A549 (cell line): ENCODE measurements around the gene EIF4E2. TPM values are rescaled to one million over a fixed set of nuclear protein-coding genes. Genes with fewer than 3 reads are reported as not detected.

Experiments
- ATAC-seq, 2 experiments: fragments of 200-7000 bp in 1 of 2; fragments of >200 bp in 1 of 2; cut with Nextera tagmentation in 1 of 2; cut with Tn5 transposase in 1 of 2; 3 replicates each; pipeline versions ENCODE4 v1.8.0 to v1.9.1; 2018 to 2020; ENCODE audit warnings: mild to moderate bottlenecking in 1 of 2, moderate library complexity in 1 of 2
- CTCF ChIA-PET: fragments of 300-600 bp; sonication (Branson Sonifier 250); formaldehyde crosslinking; extraction: SDS; loops from one replicate; lab custom pipeline; 2021; ENCODE audit warnings: antibody characterized with exemption, inconsistent platforms; lab: Yijun Ruan, JAX
- POLR2A ChIA-PET: fragments of 350-600 bp; formaldehyde crosslinking; extraction: SDS; loops from one replicate; lab custom pipeline; 2021; ENCODE audit warnings: antibody characterized with exemption, inconsistent platforms; lab: Yijun Ruan, JAX
- DNase-seq, 2 experiments: peaks; one replicate each; pipeline versions ENCODE4 v3.0.0 to v3.0.0-alpha.2; 2011 to 2016; ENCODE audit warnings: low read depth in 1 of 2, low spot score in 1 of 2
- FAIRE-seq: peaks from 2 replicates; lab custom pipeline; 2011; peaks lifted over from hg19 to GRCh38; lab: Jason Lieb, UNC
- H3K27ac ChIP-seq, 2 experiments: fragments of >200 bp; sonication (Bioruptor Twin); formaldehyde crosslinking; 3 replicates each; pipeline ENCODE4 v1.5.1; 2016 to 2017
- H3K4me1 ChIP-seq: fragments of >200 bp; sonication (Bioruptor Twin); formaldehyde crosslinking; 3 replicates; pipeline ENCODE4 v1.6.1; 2016
- H3K4me2 ChIP-seq: fragments of >200 bp; sonication (Bioruptor Twin); formaldehyde crosslinking; 3 replicates; pipeline ENCODE4 v1.6.1; 2016
- H3K4me3 ChIP-seq: fragments of >200 bp; sonication (Bioruptor Twin); formaldehyde crosslinking; 3 replicates; pipeline ENCODE4 v1.5.1; 2016
- H3K9me3 ChIP-seq: fragments of >200 bp; sonication (Bioruptor Twin); formaldehyde crosslinking; 3 replicates; pipeline ENCODE4 v1.6.1; 2016
- CBX2 ChIP-seq: fragments of 200-600 bp; sonication (generic); IDR thresholded peaks from 2 replicates; pipeline ENCODE4 v1.6.1; 2016; ENCODE audit warnings: low read depth, mild to moderate bottlenecking, borderline replicate concordance
- CBX8 ChIP-seq: fragments of 200-600 bp; sonication (generic); IDR thresholded peaks from 2 replicates; pipeline ENCODE4 v1.6.1; 2016
- CEBPB ChIP-seq, 2 experiments: fragments of >200 bp in 1 of 2; sonication (Bioruptor Twin) in 1 of 2; formaldehyde crosslinking in 1 of 2; IDR thresholded peaks; 2 replicates each; pipeline ENCODE4 v1.6.1; 2012 to 2016
- CTCF ChIP-seq: fragments of >200 bp; sonication (Bioruptor Twin); formaldehyde crosslinking; IDR thresholded peaks from 3 replicates; pipeline ENCODE4 v1.5.1; 2016
- EHF ChIP-seq: fragments of 250-450 bp; sonication (Bioruptor Pico); IDR thresholded peaks from 2 replicates; pipeline ENCODE4 v1.5.0; 2020; ENCODE audit warnings: mild to moderate bottlenecking
- ELK1 ChIP-seq: fragments of 150-350 bp; IDR thresholded peaks from 2 replicates; pipeline ENCODE4 v1.6.1; 2014; ENCODE audit warnings: low read depth, mild to moderate bottlenecking, low read length
- ESRRA ChIP-seq: fragments of 150-350 bp; IDR thresholded peaks from 2 replicates; pipeline ENCODE4 v1.6.1; 2014; ENCODE audit warnings: mild to moderate bottlenecking, low read length, borderline replicate concordance
- HDAC2 ChIP-seq: fragments of 200-600 bp; sonication (generic); IDR thresholded peaks from 2 replicates; pipeline ENCODE4 v1.6.1; 2016
- HES2 ChIP-seq: fragments of >200 bp; sonication (Bioruptor Twin); formaldehyde crosslinking; IDR thresholded peaks from 2 replicates; pipeline ENCODE4 v1.6.1; 2016
- HEYL ChIP-seq: fragments of 250-450 bp; sonication (Bioruptor Pico); IDR thresholded peaks from 2 replicates; pipeline ENCODE4 v1.8.0; 2021; ENCODE audit warnings: mild to moderate bottlenecking, moderate library complexity
- KDM1A ChIP-seq: fragments of 200-600 bp; sonication (generic); IDR thresholded peaks from 2 replicates; pipeline ENCODE4 v1.6.1; 2016; ENCODE audit warnings: low read depth, mild to moderate bottlenecking
- MAX ChIP-seq: IDR thresholded peaks from 2 replicates; pipeline ENCODE4 v1.6.1; 2012
- NPAS2 ChIP-seq: fragments of 250-450 bp; sonication (Bioruptor Pico); IDR thresholded peaks from 2 replicates; pipeline ENCODE4 v1.8.0; 2022; ENCODE audit warnings: mild to moderate bottlenecking, moderate library complexity, borderline replicate concordance
- NR3C1 ChIP-seq: fragments of >200 bp; sonication (Bioruptor Twin); formaldehyde crosslinking; IDR thresholded peaks from 3 replicates; pipeline ENCODE4 v1.6.1; 2017
- POLR2A ChIP-seq: IDR thresholded peaks from 2 replicates; pipeline ENCODE4 v1.6.1; 2012; ENCODE audit warnings: mild to moderate bottlenecking, low read length
- POLR2AphosphoS2 ChIP-seq: conservative IDR thresholded peaks from 2 replicates; pipeline ENCODE4 v1.6.1; 2012; ENCODE audit warnings: low read length, improper control_type of control experiment, inconsistent platforms
- RAD21 ChIP-seq, 2 experiments: fragments of >200 bp in 1 of 2; sonication (Bioruptor Twin) in 1 of 2; formaldehyde crosslinking in 1 of 2; IDR thresholded peaks in 1 of 2; conservative IDR thresholded peaks in 1 of 2; 2 replicates in 1 of 2; 3 replicates in 1 of 2; pipeline ENCODE4 v1.6.1; 2012 to 2018; ENCODE audit warnings: inconsistent platforms in 1 of 2
- REST ChIP-seq: fragments of 200-600 bp; sonication (generic); IDR thresholded peaks from 2 replicates; pipeline ENCODE4 v1.6.1; 2016; ENCODE audit warnings: antibody characterized with exemption, mild to moderate bottlenecking, moderate library complexity
- RFX5 ChIP-seq: fragments of 450-650 bp; IDR thresholded peaks from 2 replicates; pipeline ENCODE4 v1.7.1; 2014; ENCODE audit warnings: antibody characterized with exemption, mild to moderate bottlenecking, moderate library complexity
- SMC3 ChIP-seq: fragments of >200 bp; sonication (Bioruptor Twin); formaldehyde crosslinking; IDR thresholded peaks from 3 replicates; pipeline ENCODE4 v1.6.1; 2018; ENCODE audit warnings: inconsistent platforms
- TP53 ChIP-seq: fragments of 250-450 bp; sonication (Bioruptor Pico); IDR thresholded peaks from 2 replicates; pipeline ENCODE4 v1.5.0; 2021; ENCODE audit warnings: mild to moderate bottlenecking, moderate library complexity
- ZC3H11A ChIP-seq: fragments of 450-650 bp; IDR thresholded peaks from 2 replicates; pipeline ENCODE4 v1.6.1; 2014; ENCODE audit warnings: antibody characterized with exemption, mild to moderate bottlenecking
- ZSCAN20 ChIP-seq: fragments of 250-450 bp; sonication (Bioruptor Pico); IDR thresholded peaks from 2 replicates; pipeline ENCODE4 v1.8.0; 2022; ENCODE audit warnings: mild to moderate bottlenecking, moderate library complexity
- WGBS: methylation state at CpG from one replicate; pipeline ENCODE4 v1.1.6; 2017; ENCODE audit errors: missing lambda C conversion rate; 5-methylcytosine and 5-hydroxymethylcytosine counted together
- polyA plus RNA-seq, 4 experiments: library from polyadenylated mRNA; depleted of rRNA in 3 of 4; stranded (reverse); fragments of >200 nt; fragmentation: RNase III in 1 of 4; extraction: RNeasy Plus Mini Kit Qiagen cat#74134 plus additional on column Dnase treatment in 1 of 4; gene quantifications; 2 replicates in 3 of 4; 3 replicates in 1 of 4; pipeline ENCODE4 v1.2.3, GENCODE V29; 2011 to 2017

EIF4E2 gene
- polyA plus RNA-seq, 2 of the 4 experiments (the other 2 are of a cell fraction), result 49.1 to 177 TPM

GRCh38 chr2:232521959-232522622, 28.4 kb upstream of the EIF4E2 start:
- FAIRE-seq (no peak), ATAC-seq (peak; percentile 23 to 67; a peak in 3 of 6 replicates), DNase-seq (peak; percentile 42 to 60)
- peak overlapping the region; percentile 93 for H3K4me2 ChIP-seq
- ChIA-PET POLR2A (no interaction called here), CTCF (interaction anchor here (0.6 to 8.2 kb wide), 45 partner anchors 10 to 671 kb away, joined by 3 to 107 read pairs (median 4); partner anchors contain the start of gene CHRNG)
- peaks cover 17% of the 10 kb centered on the region; the same call in 2 of the 3 replicates for H3K4me1 ChIP-seq
- peak overlapping the region in 1 of 2 experiments; percentile 74; a peak in 3 of 6 replicates for H3K27ac ChIP-seq
- no peak for TF ChIP-seq HES2
- peak; percentile 83 for TF ChIP-seq SMC3
- TF ChIP-seq POLR2AphosphoS2, result no peak
- no peak for TF ChIP-seq EHF
- peak; percentile 97 for TF ChIP-seq CTCF
- TF ChIP-seq HDAC2, result no peak
- no peak for TF ChIP-seq KDM1A
- TF ChIP-seq TP53 (CRISPR knock-in tag), result no peak
- no peak for TF ChIP-seq HEYL (CRISPR knock-in tag)
- TF ChIP-seq RAD21 (conservative IDR thresholded peaks at IDR 0.05 in 1 of 2, IDR thresholded peaks at IDR 0.05 in 1 of 2), result peak; percentile 77 to 94
- no peak for TF ChIP-seq NPAS2 (CRISPR knock-in tag)
- TF ChIP-seq CEBPB (IDR thresholded peaks at IDR 0.05), result no peak
- no peak for TF ChIP-seq MAX
- TF ChIP-seq, all 56 proteins: peak for 3
- no CpG with 5 or more reads among the region's 66 CpGs for WGBS
- Histone ChIP-seq H3K4me3 (peak overlapping the region; percentile 40), H3K9me3 (no peaks in the 10 kb centered on the region)

- Histone ChIP-seq H3K9me3 (no peaks in the 10 kb centered on the region), H3K27ac (peak overlapping the region in 1 of 2 experiments; percentile 74; a peak in 3 of 6 replicates), H3K4me3 (peak overlapping the region; percentile 45), H3K4me2 (peak overlapping the region; percentile 93), H3K4me1 (peaks cover 17% of the 10 kb centered on the region; the same call in 1 of the 3 replicates)
- ATAC-seq (peak; percentile 25 to 40), FAIRE-seq (no peak), DNase-seq (peak in 1 of 2 experiments; percentile 28)
- ChIA-PET POLR2A (interaction anchor here (0.6 to 2.6 kb wide), 2 partner anchors 28 to 70 kb away, joined by 3 to 13 read pairs; partner anchors contain the start of genes EIF4E2 and TIGD1), CTCF (interaction anchor here (0.6 to 8.2 kb wide), 42 partner anchors 8 to 1727 kb away, joined by 3 to 107 read pairs (median 5); partner anchors contain the start of gene CHRNG)
- WGBS, result 18% methylated on average over 22 of the region's 46 CpGs
- TF ChIP-seq ZSCAN20 (CRISPR knock-in tag), result no peak
- TF ChIP-seq MAX, result no peak
- no peak for TF ChIP-seq POLR2A
- no peak for TF ChIP-seq CBX8
- no peak for TF ChIP-seq CTCF
- no peak for TF ChIP-seq NR3C1
- TF ChIP-seq REST, result no peak
- no peak for TF ChIP-seq RFX5
- no peak for TF ChIP-seq NPAS2 (CRISPR knock-in tag)
- TF ChIP-seq ZC3H11A, result no peak
- no peak for TF ChIP-seq ELK1
- TF ChIP-seq HES2, result no peak
- TF ChIP-seq ESRRA, result no peak
- TF ChIP-seq CBX2, result no peak
Observed at GRCh38 chr2:232522623-232523401, 27.7 kb upstream of the EIF4E2 start.
